Fibroblast of mammary gland (primary cell): ENCODE data around the gene CFAP206.

Source experiments
- DNase-seq: peaks from one replicate; pipeline ENCODE4 v3.0.0-alpha.2; 2010; ENCODE audit warnings: low read depth
- H3K4me3 ChIP-seq: 2 replicates; pipeline ENCODE4 v1.5.1; 2011; ENCODE audit warnings: low read depth, mild to moderate bottlenecking, low read length, moderate library complexity; ENCODE audit not compliant: control insufficient read depth
- CTCF ChIP-seq: conservative IDR thresholded peaks from 2 replicates; pipeline ENCODE4 v1.5.1; 2011; ENCODE audit warnings: low read depth, low read length, inconsistent platforms; ENCODE audit not compliant: control insufficient read depth, insufficient read depth

CFAP206 gene

GRCh38 chr6:87498048-87498447 is 90.3 kb downstream of the CFAP206 start:
- DNase-seq = no peak
- TF ChIP-seq CTCF = no peak
- no peak overlapping the region for H3K4me3 ChIP-seq

GRCh38 chr6:87501809-87502572 is 94.2 kb downstream of the CFAP206 start:
- no peak for DNase-seq
- no peak for TF ChIP-seq CTCF
- H3K4me3 ChIP-seq = no peak overlapping the region

- peak; percentile 7 for DNase-seq
- no peak for TF ChIP-seq CTCF
- H3K4me3 ChIP-seq = no peak overlapping the region
These were observed 96.7 kb downstream of the CFAP206 start for GRCh38 chr6:87504441-87504840.
